ENCODE data around the gene E2F6. TPM values are rescaled to one million over a fixed set of nuclear protein-coding genes. Genes with fewer than 3 reads are reported as not detected.

Gene E2F6
- total and polyA plus RNA-seq, 2 of the 8 experiments (the other 6 are each of a cell fraction or from before 2014, with no cell fraction given), result 8.3 to 14.9 TPM

DNA sequence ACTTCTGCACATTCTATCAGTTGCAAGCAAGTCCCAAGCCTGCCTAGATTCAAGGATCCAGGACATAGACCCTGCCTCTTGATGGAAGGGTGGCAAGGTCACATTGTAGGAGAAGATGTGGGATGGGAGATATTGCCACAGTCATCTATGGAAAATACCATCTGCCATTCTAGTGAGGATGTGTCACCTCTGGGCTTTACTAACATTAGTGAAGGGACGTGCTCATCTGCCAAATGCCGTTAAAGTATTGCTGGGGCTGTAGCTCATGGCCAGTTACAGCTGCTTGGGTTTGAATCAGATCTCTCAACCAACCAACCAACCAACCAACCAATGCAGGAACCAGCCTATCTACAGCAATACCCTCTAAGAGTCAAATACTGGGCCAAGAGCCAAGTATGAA lies 49.0 kb downstream of the E2F6 start:
- DNase-seq (ENCODE audit: low read depth in 1 of 2, low spot score in 2 of 2), result no peak
- CTCF ChIA-PET (ENCODE audit: partially characterized antibody), result interaction anchor here (1.1 to 4.4 kb wide), 12 partner anchors 13 to 394 kb away, joined by 3 to 40 read pairs (median 4); a partner anchor contains a TSS
- FAIRE-seq, result no peak
- TF ChIP-seq HDAC6 (IDR thresholded peaks at IDR 0.05; ENCODE audit: low read depth, low read length) (no peak), JUND (IDR thresholded peaks at IDR 0.05; ENCODE audit: low read length) (no peak), RNF2 (IDR thresholded peaks at IDR 0.05; ENCODE audit: borderline replicate concordance, low read depth, low read length, missing control alignments, poor library complexity, severe bottlenecking) (no peak), BRCA1 (IDR thresholded peaks at IDR 0.05; ENCODE audit: low read depth, low read length) (no peak), GABPA (IDR thresholded peaks at IDR 0.05; ENCODE audit: borderline replicate concordance, insufficient read depth, low read length) (no peak), GTF2F1 (IDR thresholded peaks at IDR 0.05; ENCODE audit: borderline replicate concordance, low read depth, low read length) (no peak), CTBP2 (IDR thresholded peaks at IDR 0.05; ENCODE audit: borderline replicate concordance, insufficient read depth, insufficient read length, low read length) (no peak), EP300 (IDR thresholded peaks at IDR 0.05; ENCODE audit: borderline replicate concordance in 1 of 2, low read depth in 2 of 2, low read length in 2 of 2) (no peak), KDM1A (IDR thresholded peaks at IDR 0.05; ENCODE audit: borderline replicate concordance, low read length) (no peak), ASH2L (IDR thresholded peaks at IDR 0.05; ENCODE audit: low read length) (no peak), EZH2 (IDR thresholded peaks at IDR 0.05; ENCODE audit: low read depth, low read length, severe bottlenecking) (no peak), SIX5 (IDR thresholded peaks at IDR 0.05; ENCODE audit: low read depth, low read length) (no peak), JUN (IDR thresholded peaks at IDR 0.05; ENCODE audit: low read depth, low read length) (no peak), MAFK (IDR thresholded peaks at IDR 0.05; ENCODE audit: low read depth, low read length) (no peak)

More for the DNA sequence above, 49.0 kb downstream of the E2F6 start:
- POLR2A ChIA-PET (ENCODE audit: partially characterized antibody), result no interaction called here
- H3K4me2 ChIP-seq (ENCODE audit: insufficient read depth in 1 of 2, low read depth in 2 of 2, low read length in 2 of 2), result no peak overlapping the region
- no peak overlapping the region for H3K14ac ChIP-seq (ENCODE audit: insufficient read length)
- no peak overlapping the region for H3K23ac ChIP-seq (ENCODE audit: insufficient read length)
- H4K91ac ChIP-seq (replicated peaks; ENCODE audit: insufficient read length, low read length), result no peak overlapping the region
- no peak overlapping the region for H2BK15ac ChIP-seq (ENCODE audit: low read length)
- no peaks in the 10 kb centered on the region for H3K4me1 ChIP-seq (replicated peaks in 1 of 4; ENCODE audit: control insufficient read depth in 3 of 4, insufficient read depth in 4 of 4, low read length in 3 of 4)
- H2AK5ac ChIP-seq (ENCODE audit: low read depth, low read length), result no peak overlapping the region
- H3K4me3 ChIP-seq (ENCODE audit: extremely low read depth in 1 of 4, insufficient read depth in 2 of 4, low read depth in 3 of 4, low read length in 4 of 4), result no peak overlapping the region
- H2BK20ac ChIP-seq (ENCODE audit: low read length), result no peak overlapping the region
- no peaks in the 10 kb centered on the region for H3K23me2 ChIP-seq (ENCODE audit: low read depth, low read length)
- H3K9me3 ChIP-seq (ENCODE audit: insufficient read depth in 2 of 2, low read depth in 1 of 2, low read length in 1 of 2), result peaks cover 15 to 21% of the 10 kb centered on the region in 2 experiments
- H3K79me1 ChIP-seq (ENCODE audit: low read depth, low read length), result no peaks in the 10 kb centered on the region
- H2BK120ac ChIP-seq (replicated peaks; ENCODE audit: low read depth, low read length), result no peak overlapping the region
- no peak overlapping the region for H3K4ac ChIP-seq (replicated peaks; ENCODE audit: insufficient read length, low read depth, low read length)
- no peaks in the 10 kb centered on the region; a peak in 2 of 7 replicates for H3K27me3 ChIP-seq (replicated peaks in 1 of 4; ENCODE audit: control insufficient read depth in 3 of 4, extremely low read depth in 1 of 4, insufficient read depth in 3 of 4, low read length in 3 of 4)
- H4K8ac ChIP-seq (ENCODE audit: extremely low read depth, insufficient read depth, low read length), result no peak overlapping the region
- H3K27ac ChIP-seq (ENCODE audit: low read depth, low read length), result no peak overlapping the region
- no peak overlapping the region for H3K56ac ChIP-seq (replicated peaks; ENCODE audit: insufficient read length, low read depth, low read length)
- no peaks in the 10 kb centered on the region for H3K79me2 ChIP-seq (ENCODE audit: control insufficient read depth in 1 of 2, insufficient read depth in 2 of 2, low read length in 2 of 2)
- H2BK12ac ChIP-seq (ENCODE audit: low read depth, low read length), result no peak overlapping the region
- no peak overlapping the region for H2AFZ ChIP-seq (ENCODE audit: low read length)
- no peak overlapping the region for H2BK5ac ChIP-seq (ENCODE audit: low read depth, low read length)
- 93% methylated on average over 2 of the region's 2 CpGs; no CpG with 5 or more reads in 1 of the 2 experiments for WGBS, 2 experiments (ENCODE audit: extremely low coverage in 1 of 2, insufficient coverage in 1 of 2, insufficient read length in 1 of 2, insufficient replicate concordance in 2 of 2, low coverage in 1 of 2, low lambda C conversion rate in 2 of 2, missing lambda C conversion rate in 1 of 2)
- H3K36me3 ChIP-seq (ENCODE audit: control insufficient read depth in 2 of 4, insufficient read depth in 4 of 4, low read length in 3 of 4), result no peaks in the 10 kb centered on the region
- H4K5ac ChIP-seq (ENCODE audit: insufficient read length, low read depth, low read length), result no peak overlapping the region
- H4K20me1 ChIP-seq (replicated peaks in 1 of 2; ENCODE audit: control insufficient read depth in 1 of 2, insufficient read depth in 2 of 2, low read length in 2 of 2), result no peaks in the 10 kb centered on the region
- no peak overlapping the region for H3K18ac ChIP-seq (ENCODE audit: extremely low read depth, low read length)
- no peak overlapping the region for H3K9ac ChIP-seq (replicated peaks in 1 of 4; ENCODE audit: extremely low read depth in 1 of 4, low read depth in 3 of 4, low read length in 3 of 4)

All from H1 (cell line).